ENCODE results near the gene SOX8. TPM values are rescaled to one million over a fixed set of nuclear protein-coding genes. Genes with fewer than 3 reads are reported as not detected.

SOX8 gene
- not detected in 2 replicates for total RNA-seq

DNA sequence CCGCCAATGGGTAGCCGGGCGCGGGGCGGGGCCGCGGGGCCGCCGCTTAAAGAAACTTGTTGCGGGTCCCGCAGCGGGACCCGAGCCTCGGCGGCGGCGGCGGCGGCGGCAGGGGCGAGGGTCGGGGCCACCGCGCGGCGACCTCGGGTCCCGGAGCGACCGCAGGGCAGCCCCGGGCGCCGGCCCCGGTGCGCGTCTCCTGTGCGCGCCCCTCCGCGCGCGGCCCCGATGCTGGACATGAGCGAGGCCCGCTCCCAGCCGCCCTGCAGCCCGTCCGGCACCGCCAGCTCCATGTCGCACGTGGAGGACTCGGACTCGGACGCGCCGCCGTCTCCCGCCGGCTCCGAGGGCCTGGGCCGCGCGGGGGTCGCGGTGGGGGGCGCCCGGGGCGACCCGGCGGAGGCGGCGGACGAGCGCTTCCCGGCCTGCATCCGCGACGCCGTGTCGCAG lies at the start of gene SOX8:
TSS of gene SOX8 (plus strand) at position 76 of the 450 bp plus-strand sequence. CDS start at position 229, 153 bp downstream.

DNA sequence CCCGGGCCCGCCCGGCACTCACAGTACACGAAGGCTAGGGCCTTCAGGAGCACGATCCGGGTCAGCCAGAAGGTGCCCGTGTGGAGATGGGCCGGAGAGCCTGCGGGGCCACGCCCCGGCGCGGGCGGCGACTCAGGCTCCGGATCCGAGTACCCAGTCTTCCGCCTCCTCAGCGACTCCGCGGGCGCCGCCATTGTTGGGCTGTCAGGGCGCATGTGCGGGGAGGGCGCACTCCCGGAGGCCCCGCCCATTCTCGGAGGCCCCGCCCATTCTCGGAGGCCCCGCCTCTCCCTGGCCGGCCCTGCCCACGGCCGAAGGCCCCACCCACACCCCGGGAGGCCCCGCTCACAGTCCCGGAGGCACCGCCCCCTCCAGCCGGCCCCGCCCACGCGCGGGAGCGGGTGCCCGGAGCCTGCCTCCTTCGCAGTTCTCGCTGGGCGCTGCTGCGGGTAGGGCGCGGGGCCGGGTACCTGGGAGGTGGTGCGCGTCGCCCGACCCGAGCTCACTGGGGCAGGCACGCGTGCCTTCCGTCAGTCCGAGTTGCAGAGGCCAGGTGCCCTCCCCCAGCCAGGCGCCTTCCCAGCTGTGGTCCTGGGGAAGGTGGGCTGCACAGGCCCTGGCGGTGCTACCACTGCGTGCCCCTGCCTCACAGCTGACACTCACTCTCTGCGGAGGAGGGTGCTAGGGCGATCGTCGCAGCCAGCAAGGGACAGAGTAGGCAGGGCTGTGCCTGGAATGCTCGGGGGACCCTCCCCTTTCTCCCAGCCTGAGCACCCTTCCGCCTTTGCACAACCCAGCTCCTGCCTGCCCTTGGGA lies 10.6 kb upstream of the SOX8 start, which contains the start of gene LMF1:
TSS of gene LMF1 (minus strand) at position 219 of the 816 bp plus-strand sequence. CDS start at position 215, 4 bp downstream.

Other genes starting within 250 kb of the SOX8 start
- gene CIAO3, start 240.8 kb upstream of the SOX8 start, total RNA-seq, result 19.4 and 30.0 TPM in 2 replicates
- gene MSLN, start 221.0 kb upstream of the SOX8 start, total RNA-seq, result 0.78 and 3.8 TPM in 2 replicates
- 29.0 and 43.2 TPM in 2 replicates for gene RPUSD1, start 193.4 kb upstream of the SOX8 start, total RNA-seq
- 23.5 and 26.5 TPM in 2 replicates for gene CHTF18, start 193.2 kb upstream of the SOX8 start, total RNA-seq
- gene GNG13, start 181.0 kb upstream of the SOX8 start, total RNA-seq, result not detected in 2 replicates
- 12.9 and 26.4 TPM in 2 replicates for gene LMF1, start 10.8 kb upstream of the SOX8 start, total RNA-seq
- gene SSTR5, start 91.0 kb downstream of the SOX8 start, total RNA-seq, result not detected in 2 replicates
- gene C1QTNF8, start 114.5 kb downstream of the SOX8 start, total RNA-seq, result not detected in 2 replicates
- under 0.01 TPM in 1 of 2 replicates, not detected in the other for gene CACNA1H, start 171.3 kb downstream of the SOX8 start, total RNA-seq
- not detected in 2 replicates for gene TPSG1, start 243.5 kb downstream of the SOX8 start, total RNA-seq
- not detected in 2 replicates for gene TPSB2, start 248.4 kb downstream of the SOX8 start, total RNA-seq